SK-N-SH (cell line): ENCODE results near the gene FOXL1. TPM values are rescaled to one million over a fixed set of nuclear protein-coding genes. Genes with fewer than 3 reads are reported as not detected.

Experiments
- CTCF ChIA-PET: fragments of 300-600, 350-600 bp; formaldehyde crosslinking; extraction: SDS; loops from one replicate; lab custom pipeline; 2021; lab: Yijun Ruan, JAX
- POLR2A ChIA-PET: fragments of 350-600 bp; sonication (Branson Sonifier 250); formaldehyde crosslinking; extraction: SDS; loops from one replicate; lab custom pipeline; 2020; ENCODE audit warnings: antibody characterized with exemption, inconsistent platforms; lab: Yijun Ruan, JAX
- DNase-seq: peaks from one replicate; pipeline ENCODE4 v3.0.0; 2012
- H2AFZ ChIP-seq: fragments of 200-600 bp; sonication (generic); 2 replicates; pipeline ENCODE4 v1.8.1; 2016; ENCODE audit warnings: antibody characterized with exemption, mild to moderate bottlenecking, low read depth
- H3F3A ChIP-seq: fragments of 200-600 bp; sonication (generic); replicated peaks from 2 replicates; pipeline ENCODE3; 2016; ENCODE audit warnings: antibody characterized with exemption, mild to moderate bottlenecking; ENCODE audit not compliant: insufficient read depth
- H3K27ac ChIP-seq, 2 experiments: fragments of 200-500 bp in 1 of 2; fragments of 200-600 bp in 1 of 2; sonication (Bioruptor generic) in 1 of 2; sonication (generic), shearing (Covaris generic) in 1 of 2; 2 replicates each; pipeline versions ENCODE4 v1.5.1 to v1.6.1; 2014 to 2016; ENCODE audit warnings: low read depth in 2 of 2, inconsistent platforms in 1 of 2, low read length in 1 of 2, mild to moderate bottlenecking in 1 of 2, mixed read lengths in 1 of 2
- H3K27me3 ChIP-seq: fragments of 200-600 bp; sonication (generic), shearing (Covaris generic); 2 replicates; pipeline ENCODE4 v1.6.1; 2016; ENCODE audit warnings: mixed run types; ENCODE audit not compliant: insufficient read depth
- H3K36me3 ChIP-seq, 2 experiments: fragments of 200-500 bp in 1 of 2; fragments of 200-600 bp in 1 of 2; sonication (Bioruptor generic) in 1 of 2; sonication (generic) in 1 of 2; replicated peaks in 1 of 2; 2 replicates each; pipeline versions ENCODE3 to v1.5.1; 2014 to 2016; ENCODE audit warnings: low read length in 1 of 2, mild to moderate bottlenecking in 1 of 2; ENCODE audit not compliant: insufficient read depth in 2 of 2, control insufficient read depth in 1 of 2
- H3K4me1 ChIP-seq, 2 experiments: fragments of 200-500 bp in 1 of 2; fragments of 200-600 bp in 1 of 2; sonication (Bioruptor generic) in 1 of 2; sonication (generic), shearing (Covaris generic) in 1 of 2; 2 replicates each; pipeline versions ENCODE4 v1.5.1 to v1.6.1; 2014 to 2016; ENCODE audit warnings: low read depth in 1 of 2, low read length in 1 of 2, mixed run types in 1 of 2; ENCODE audit not compliant: insufficient read depth in 2 of 2, control insufficient read depth in 1 of 2
- H3K4me2 ChIP-seq: fragments of 200-600 bp; sonication (generic), shearing (Covaris generic); 2 replicates; pipeline ENCODE4 v1.6.1; 2017; ENCODE audit warnings: mixed run types
- H3K4me3 ChIP-seq, 2 experiments: fragments of 200-500 bp in 1 of 2; fragments of 200-600 bp in 1 of 2; sonication (Bioruptor generic) in 1 of 2; sonication (generic), shearing (Covaris generic) in 1 of 2; 2 replicates each; pipeline versions ENCODE4 v1.5.1 to v1.8.1; 2014 to 2016; ENCODE audit warnings: low read depth in 2 of 2, inconsistent platforms in 1 of 2, low read length in 1 of 2, mild to moderate bottlenecking in 1 of 2, mixed read lengths in 1 of 2, moderate library complexity in 1 of 2
- H3K79me2 ChIP-seq: fragments of 200-600 bp; sonication (generic); 2 replicates; pipeline ENCODE4 v1.8.1; 2017; ENCODE audit warnings: mild to moderate bottlenecking; ENCODE audit not compliant: insufficient read depth
- H3K9ac ChIP-seq: fragments of 200-600 bp; sonication (generic); 2 replicates; pipeline ENCODE4 v1.6.1; 2017; ENCODE audit warnings: mixed run types
- H3K9me2 ChIP-seq: fragments of 200-600 bp; sonication (generic); 2 replicates; pipeline ENCODE4 v1.6.1; 2017; ENCODE audit warnings: mixed run types
- H3K9me3 ChIP-seq: fragments of 200-600 bp; sonication (generic); 2 replicates; pipeline ENCODE4 v1.6.1; 2017; ENCODE audit warnings: mixed run types, mild to moderate bottlenecking, moderate library complexity
- H4K20me1 ChIP-seq: fragments of 200-600 bp; sonication (generic); 2 replicates; pipeline ENCODE4 v1.6.1; 2017; ENCODE audit warnings: mild to moderate bottlenecking, mixed run types; ENCODE audit not compliant: insufficient read depth
- POLR2AphosphoS5 ChIP-seq: IDR thresholded peaks from 2 replicates; pipeline ENCODE4 v1.6.1; 2012; ENCODE audit warnings: low read depth, low read length
- RCOR1 ChIP-seq: fragments of 150-350 bp; IDR thresholded peaks from 2 replicates; pipeline ENCODE4 v1.6.1; 2017; ENCODE audit warnings: antibody characterized with exemption, low read length
- RFX5 ChIP-seq: IDR thresholded peaks from 2 replicates; pipeline ENCODE4 v1.6.1; 2012; ENCODE audit warnings: mild to moderate bottlenecking, improper control_type of control experiment, low read length
- WGBS: methylation state at CpG from one replicate; pipeline ENCODE4 v1.1.6; 2017; ENCODE audit warnings: low lambda C conversion rate; 5-methylcytosine and 5-hydroxymethylcytosine counted together
- polyA plus RNA-seq, 3 experiments: library from polyadenylated mRNA; depleted of rRNA; stranded (reverse); fragments of >200 nt; gene quantifications; 2 replicates each; pipeline ENCODE4 v1.2.3, GENCODE V29; 2012
- TF ChIP-seq, protein P1 (sequence below): IDR thresholded peaks from 2 replicates; pipeline ENCODE4 v1.4.0; 2012; ENCODE audit warnings: low read depth
- TF ChIP-seq, protein P2 (sequence below): IDR thresholded peaks from 2 replicates; pipeline ENCODE4 v1.4.0; 2012; ENCODE audit warnings: low read depth, borderline replicate concordance
- TF ChIP-seq, protein P3 (sequence below): fragments of 150-350 bp; IDR thresholded peaks from 2 replicates; pipeline ENCODE4 v1.6.1; 2016; ENCODE audit warnings: mild to moderate bottlenecking, low read depth, low read length
- TF ChIP-seq, protein P4 (sequence below): IDR thresholded peaks from 2 replicates; pipeline ENCODE4 v1.6.1; 2012; ENCODE audit warnings: mild to moderate bottlenecking, low read depth, low read length, moderate library complexity

The FOXL1 gene
- polyA plus RNA-seq, 1 of the 3 experiments (the other 2 are of a cell fraction): 2.5 TPM

DNA sequence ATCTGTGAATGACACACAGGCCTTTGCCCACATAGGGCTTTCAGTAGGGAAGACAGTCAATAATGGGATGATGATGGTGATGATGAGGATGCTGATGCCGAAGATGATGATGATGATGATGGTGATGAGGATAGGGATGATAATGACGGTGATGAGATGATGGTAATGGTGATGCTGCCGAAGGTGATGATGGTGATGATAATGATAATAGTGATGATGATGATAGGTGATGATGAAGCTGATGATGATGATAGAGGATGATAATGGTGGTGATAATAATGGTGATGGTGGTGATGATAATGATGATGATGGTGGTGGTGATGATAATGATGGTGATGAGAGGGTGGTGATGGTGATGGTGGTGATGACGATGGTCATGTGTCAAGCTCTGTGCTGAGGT lies 12.9 kb downstream of the FOXL1 start:
- Histone ChIP-seq H2AFZ (no peak overlapping the region), H3F3A (peaks cover 20% of the 10 kb centered on the region), H3K4me3 (no peak overlapping the region), H3K27ac (peak overlapping the region in 1 of 2 experiments; percentile 70; a peak in 2 of 4 replicates), H3K27me3 (no peaks in the 10 kb centered on the region), H3K79me2 (peaks cover 2% of the 10 kb centered on the region; the same call in 1 of the 2 replicates), H4K20me1 (no peaks in the 10 kb centered on the region), H3K4me1 (peaks cover 0 to 32% of the 10 kb centered on the region in 2 experiments; a peak in 2 of 4 replicates), H3K36me3 (no peaks in the 10 kb centered on the region), H3K4me2 (peak overlapping the region; percentile 39; the same call in 1 of the 2 replicates), H3K9me2 (no peaks in the 10 kb centered on the region), H3K9me3 (no peaks in the 10 kb centered on the region), H3K9ac (peak overlapping the region; percentile 45; the same call in 1 of the 2 replicates)
- ChIA-PET CTCF (no interaction called here), POLR2A (no interaction called here)
- no peak for DNase-seq
- WGBS: 17% methylated on average over 4 of the region's 4 CpGs
- TF ChIP-seq, protein P1, sequence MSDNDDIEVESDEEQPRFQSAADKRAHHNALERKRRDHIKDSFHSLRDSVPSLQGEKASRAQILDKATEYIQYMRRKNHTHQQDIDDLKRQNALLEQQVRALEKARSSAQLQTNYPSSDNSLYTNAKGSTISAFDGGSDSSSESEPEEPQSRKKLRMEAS: no peak
- TF ChIP-seq, protein P2, sequence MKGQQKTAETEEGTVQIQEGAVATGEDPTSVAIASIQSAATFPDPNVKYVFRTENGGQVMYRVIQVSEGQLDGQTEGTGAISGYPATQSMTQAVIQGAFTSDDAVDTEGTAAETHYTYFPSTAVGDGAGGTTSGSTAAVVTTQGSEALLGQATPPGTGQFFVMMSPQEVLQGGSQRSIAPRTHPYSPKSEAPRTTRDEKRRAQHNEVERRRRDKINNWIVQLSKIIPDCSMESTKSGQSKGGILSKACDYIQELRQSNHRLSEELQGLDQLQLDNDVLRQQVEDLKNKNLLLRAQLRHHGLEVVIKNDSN: no peak
- TF ChIP-seq, protein P3, sequence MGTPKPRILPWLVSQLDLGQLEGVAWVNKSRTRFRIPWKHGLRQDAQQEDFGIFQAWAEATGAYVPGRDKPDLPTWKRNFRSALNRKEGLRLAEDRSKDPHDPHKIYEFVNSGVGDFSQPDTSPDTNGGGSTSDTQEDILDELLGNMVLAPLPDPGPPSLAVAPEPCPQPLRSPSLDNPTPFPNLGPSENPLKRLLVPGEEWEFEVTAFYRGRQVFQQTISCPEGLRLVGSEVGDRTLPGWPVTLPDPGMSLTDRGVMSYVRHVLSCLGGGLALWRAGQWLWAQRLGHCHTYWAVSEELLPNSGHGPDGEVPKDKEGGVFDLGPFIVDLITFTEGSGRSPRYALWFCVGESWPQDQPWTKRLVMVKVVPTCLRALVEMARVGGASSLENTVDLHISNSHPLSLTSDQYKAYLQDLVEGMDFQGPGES: no peak
- TF ChIP-seq RCOR1: no peak
- TF ChIP-seq RFX5: no peak

DNA sequence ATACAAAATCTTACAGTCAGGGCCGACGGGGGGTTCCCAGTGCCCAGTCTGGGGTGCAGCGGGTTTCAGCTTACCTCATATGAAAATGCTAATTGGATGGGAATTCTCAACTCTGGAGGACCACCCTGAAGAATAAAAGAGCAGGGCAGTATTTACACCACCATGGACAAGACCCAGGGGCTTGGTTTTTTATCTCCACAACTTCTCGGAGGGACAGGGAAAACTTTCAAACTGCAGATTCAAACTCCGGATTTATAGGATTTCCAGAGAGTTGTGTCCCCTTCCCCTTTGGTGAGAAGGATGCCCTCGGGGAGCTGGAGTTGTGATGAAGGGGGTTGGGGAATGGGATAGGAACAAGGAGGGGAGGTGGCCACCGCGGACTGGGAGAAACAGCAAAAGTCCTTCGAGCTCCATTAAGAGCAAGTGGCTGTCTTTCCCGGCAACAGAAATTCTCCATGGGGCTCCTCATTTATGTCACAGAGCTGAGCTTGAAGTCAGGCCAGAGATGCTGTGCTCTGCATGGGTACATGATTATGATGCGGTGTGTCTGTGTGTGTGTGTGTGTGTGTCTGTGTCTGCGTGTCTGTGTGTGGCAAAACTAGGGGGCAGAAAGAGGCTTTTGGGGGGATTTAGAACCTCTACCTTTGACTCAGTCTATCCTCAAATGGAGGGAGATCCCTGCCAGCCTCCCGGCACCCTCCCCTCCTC lies 15.7 kb downstream of the FOXL1 start:
- TF ChIP-seq, protein P4, sequence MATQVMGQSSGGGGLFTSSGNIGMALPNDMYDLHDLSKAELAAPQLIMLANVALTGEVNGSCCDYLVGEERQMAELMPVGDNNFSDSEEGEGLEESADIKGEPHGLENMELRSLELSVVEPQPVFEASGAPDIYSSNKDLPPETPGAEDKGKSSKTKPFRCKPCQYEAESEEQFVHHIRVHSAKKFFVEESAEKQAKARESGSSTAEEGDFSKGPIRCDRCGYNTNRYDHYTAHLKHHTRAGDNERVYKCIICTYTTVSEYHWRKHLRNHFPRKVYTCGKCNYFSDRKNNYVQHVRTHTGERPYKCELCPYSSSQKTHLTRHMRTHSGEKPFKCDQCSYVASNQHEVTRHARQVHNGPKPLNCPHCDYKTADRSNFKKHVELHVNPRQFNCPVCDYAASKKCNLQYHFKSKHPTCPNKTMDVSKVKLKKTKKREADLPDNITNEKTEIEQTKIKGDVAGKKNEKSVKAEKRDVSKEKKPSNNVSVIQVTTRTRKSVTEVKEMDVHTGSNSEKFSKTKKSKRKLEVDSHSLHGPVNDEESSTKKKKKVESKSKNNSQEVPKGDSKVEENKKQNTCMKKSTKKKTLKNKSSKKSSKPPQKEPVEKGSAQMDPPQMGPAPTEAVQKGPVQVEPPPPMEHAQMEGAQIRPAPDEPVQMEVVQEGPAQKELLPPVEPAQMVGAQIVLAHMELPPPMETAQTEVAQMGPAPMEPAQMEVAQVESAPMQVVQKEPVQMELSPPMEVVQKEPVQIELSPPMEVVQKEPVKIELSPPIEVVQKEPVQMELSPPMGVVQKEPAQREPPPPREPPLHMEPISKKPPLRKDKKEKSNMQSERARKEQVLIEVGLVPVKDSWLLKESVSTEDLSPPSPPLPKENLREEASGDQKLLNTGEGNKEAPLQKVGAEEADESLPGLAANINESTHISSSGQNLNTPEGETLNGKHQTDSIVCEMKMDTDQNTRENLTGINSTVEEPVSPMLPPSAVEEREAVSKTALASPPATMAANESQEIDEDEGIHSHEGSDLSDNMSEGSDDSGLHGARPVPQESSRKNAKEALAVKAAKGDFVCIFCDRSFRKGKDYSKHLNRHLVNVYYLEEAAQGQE: peak; percentile 68; the same call in 1 of the 2 replicates
- TF ChIP-seq POLR2AphosphoS5: no peak
- H4K20me1 ChIP-seq: no peaks in the 10 kb centered on the region
- no peak for DNase-seq
- WGBS: 20% methylated on average over 13 of the region's 13 CpGs
- peaks cover 17% of the 10 kb centered on the region for H3F3A ChIP-seq
- no peaks in the 10 kb centered on the region for H3K9me2 ChIP-seq
- no peak overlapping the region for H3K4me3 ChIP-seq
- peak overlapping the region; percentile 35 for H3K4me2 ChIP-seq
- H3K79me2 ChIP-seq: peaks cover 2% of the 10 kb centered on the region; the same call in 1 of the 2 replicates
- H3K9ac ChIP-seq: peak overlapping the region; percentile 30
- H3K27me3 ChIP-seq: no peaks in the 10 kb centered on the region
- CTCF ChIA-PET: no interaction called here
- H3K4me1 ChIP-seq: peaks cover 2 to 22% of the 10 kb centered on the region in 2 experiments; a peak in 3 of 4 replicates
- POLR2A ChIA-PET: no interaction called here
- H2AFZ ChIP-seq: no peak overlapping the region; the same call in 1 of the 2 replicates
- H3K36me3 ChIP-seq: no peaks in the 10 kb centered on the region
- no peaks in the 10 kb centered on the region for H3K9me3 ChIP-seq
- H3K27ac ChIP-seq: peak overlapping the region in 1 of 2 experiments; percentile 47; a peak in 1 of 4 replicates
